Measurements from ENCODE around the gene GPRIN1. TPM values are rescaled to one million over a fixed set of nuclear protein-coding genes. Genes with fewer than 3 reads are reported as not detected.

Gene GPRIN1
- 1 to 10 TPM; 1.6 to 2.4 (median 1.6) TPM for total RNA-seq
- long read RNA-seq, donor 1, full-length matches to known transcripts = 1 of 3 reads
- long read RNA-seq, donor 1, partial matches to known transcripts = 0 of 3 reads
- long read RNA-seq, donor 1, other reads (novel, unspliced or antisense) = 2 of 3 reads
- long read RNA-seq, donor 2, partial matches to known transcripts = 0 of 1 reads
- long read RNA-seq, donor 2, other reads (novel, unspliced or antisense) = 1 of 1 reads

GRCh38 chr5:176609724-176610434, at the start of gene GPRIN1:
Gene GPRIN1, minus strand, starts transcription at chr5:176610156. Its CDS starts 10,322 bp downstream, at chr5:176599834.
- no peak for TF ChIP-seq CTCF (IDR thresholded peaks at IDR 0.05)
- DNase-seq = peak in 2 of 3 donors; percentile 49 to 80
- intact Hi-C loops (cut with DNase I, micrococcal nuclease) = no loop called here
- peak; percentile 87 for ATAC-seq
- H3K4me3 ChIP-seq = peak within 1 kb of the TSS; percentile 32
- no peaks in the 10 kb centered on the region for H3K9me3 ChIP-seq
- H3K36me3 ChIP-seq (ENCODE audit: low read depth) = no peaks in the 10 kb centered on the region
- H3K4me1 ChIP-seq (ENCODE audit: low read depth) = peaks cover 4% of the 10 kb centered on the region

- no peak for ATAC-seq
- intact Hi-C loops (cut with DNase I, micrococcal nuclease) = no loop called here
Observed at GRCh38 chr5:176659512-176659839, 49.5 kb upstream of the GPRIN1 start.

GRCh38 chr5:176658817-176659511, 49.0 kb upstream of the GPRIN1 start:
- DNase-seq (peak in 2 of 3 donors; percentile 52 to 67), ATAC-seq (peak; percentile 79)
- no peak overlapping the region for H3K4me3 ChIP-seq
- H3K4me1 ChIP-seq (ENCODE audit: low read depth) = peaks cover 13% of the 10 kb centered on the region
- intact Hi-C loops (cut with DNase I, micrococcal nuclease) = no loop called here
- H3K36me3 ChIP-seq (ENCODE audit: low read depth) = no peaks in the 10 kb centered on the region
- H3K9me3 ChIP-seq = no peaks in the 10 kb centered on the region
- TF ChIP-seq CTCF (IDR thresholded peaks at IDR 0.05) = no peak

More at GRCh38 chr5:176659512-176659839, 49.5 kb upstream of the GPRIN1 start:
- Histone ChIP-seq H3K4me3 (no peak overlapping the region), H3K4me1 (ENCODE audit: low read depth) (peaks cover 13% of the 10 kb centered on the region), H3K36me3 (ENCODE audit: low read depth) (no peaks in the 10 kb centered on the region), H3K9me3 (no peaks in the 10 kb centered on the region)
- TF ChIP-seq CTCF (IDR thresholded peaks at IDR 0.05) = no peak
- no peak for DNase-seq

DNA sequence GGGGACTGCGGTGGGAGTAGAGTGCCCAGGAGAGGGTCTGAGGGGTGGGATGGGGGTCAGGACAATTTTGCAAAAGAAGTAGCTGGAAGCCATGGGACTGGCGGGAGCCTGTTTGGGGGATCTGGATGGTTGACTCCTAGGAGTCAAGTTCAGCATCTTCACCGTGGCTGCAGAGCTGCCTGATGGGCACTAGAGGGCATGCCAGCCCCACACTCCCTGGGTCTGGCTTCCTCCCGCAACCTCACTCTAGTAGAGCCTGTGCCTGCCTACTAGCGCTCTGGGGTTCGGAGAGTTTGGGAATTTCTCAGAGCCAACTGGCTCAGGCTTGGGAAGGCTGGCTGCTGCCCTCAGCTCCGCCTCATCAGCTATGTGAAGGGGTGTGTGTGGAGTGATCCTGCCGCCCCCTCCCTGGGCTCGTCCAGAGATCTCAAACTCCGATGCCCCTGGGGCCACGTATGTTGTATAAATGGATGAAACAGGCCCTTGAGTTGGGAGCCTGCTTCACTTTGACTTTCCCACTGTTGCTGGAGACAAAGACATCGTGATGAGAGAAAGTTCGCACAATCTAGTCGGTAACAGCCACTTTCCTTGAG, 48.1 kb upstream of the GPRIN1 start:
- peak; percentile 72 for TF ChIP-seq CTCF (IDR thresholded peaks at IDR 0.05)
- DNase-seq = peak; percentile 75 to 77 (median 76)
- Histone ChIP-seq H3K36me3 (ENCODE audit: low read depth) (no peaks in the 10 kb centered on the region), H3K4me3 (no peak overlapping the region), H3K4me1 (ENCODE audit: low read depth) (peaks cover 13% of the 10 kb centered on the region), H3K9me3 (no peaks in the 10 kb centered on the region)
- peak; percentile 83 for ATAC-seq
- intact Hi-C loops (cut with DNase I, micrococcal nuclease) = no loop called here

DNA sequence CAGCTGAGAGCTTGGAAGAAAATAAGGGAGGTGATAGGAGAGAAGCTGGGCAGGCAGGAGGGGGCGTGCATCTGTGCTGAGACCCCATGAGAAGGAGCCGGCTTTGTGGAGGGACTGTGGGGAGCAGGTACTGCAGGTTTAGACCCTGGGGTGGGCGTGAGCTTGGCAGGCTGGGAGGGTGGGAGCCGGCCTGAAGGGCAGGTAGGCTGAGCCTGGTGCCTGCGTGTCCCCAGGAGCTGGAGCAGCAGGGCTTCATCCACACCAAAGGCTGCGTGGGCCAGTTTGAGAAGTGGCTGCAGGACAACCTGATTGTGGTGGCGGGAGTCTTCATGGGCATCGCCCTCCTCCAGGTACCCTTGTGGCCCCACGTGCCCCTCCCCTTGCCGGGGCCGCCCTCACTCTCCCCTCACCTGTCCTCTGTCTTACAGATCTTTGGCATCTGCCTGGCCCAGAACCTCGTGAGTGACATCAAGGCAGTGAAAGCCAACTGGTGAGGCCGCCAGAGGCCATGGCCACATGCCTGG, 46.6 kb upstream of the GPRIN1 start:
- intact Hi-C loops (cut with DNase I, micrococcal nuclease) = no loop called here
- TF ChIP-seq CTCF (IDR thresholded peaks at IDR 0.05) = no peak
- no peak for ATAC-seq
- no peaks in the 10 kb centered on the region for H3K36me3 ChIP-seq (ENCODE audit: low read depth)
- no peak overlapping the region for H3K4me3 ChIP-seq
- no peak for DNase-seq
- peaks cover 13% of the 10 kb centered on the region for H3K4me1 ChIP-seq (ENCODE audit: low read depth)
- no peaks in the 10 kb centered on the region for H3K9me3 ChIP-seq

All from mucosa of descending colon (tissue), 3 donors.